GM19240 (cell line): ENCODE results near the gene AATK.

ENCODE experiments used
- DNase-seq: peaks from one replicate; pipeline ENCODE4 v3.0.0; 2011; ENCODE audit warnings: low spot score; ENCODE audit not compliant: insufficient read length

The AATK gene

GRCh38 chr17:81195941-81196495, 30.0 kb upstream of the AATK start:
- no peak for DNase-seq

- DNase-seq, result no peak
These were observed 29.2 kb upstream of the AATK start for GRCh38 chr17:81194941-81195901.

DNA sequence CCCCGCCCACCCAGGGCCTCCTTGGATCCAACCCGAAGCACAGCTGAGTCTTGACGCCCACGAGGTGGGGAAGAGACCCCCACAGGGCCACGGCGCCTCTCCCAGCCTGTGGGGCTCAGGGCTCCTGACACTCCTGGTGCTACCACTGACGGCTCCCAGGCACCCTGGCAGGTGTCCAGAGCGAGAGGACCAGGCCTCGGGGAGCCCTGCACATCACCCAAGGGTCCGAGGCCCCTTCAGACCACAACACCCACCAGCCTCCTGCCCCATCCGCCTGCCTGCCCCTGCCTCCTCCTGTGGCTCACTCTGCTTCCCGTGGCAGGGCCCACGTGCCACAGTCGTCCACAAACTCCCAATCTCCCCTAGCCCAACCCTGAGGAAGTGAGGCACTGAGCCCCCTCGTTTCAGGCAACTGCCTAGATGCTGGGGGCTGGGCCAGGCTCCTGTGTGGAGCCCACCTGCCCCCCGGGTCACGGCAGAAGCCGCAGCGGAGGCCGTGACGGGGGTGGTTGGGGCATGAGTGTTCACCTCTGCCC, 28.3 kb upstream of the AATK start:
- DNase-seq, result no peak

- DNase-seq, result no peak
These were observed 27.6 kb upstream of the AATK start for GRCh38 chr17:81193470-81194224.

DNA sequence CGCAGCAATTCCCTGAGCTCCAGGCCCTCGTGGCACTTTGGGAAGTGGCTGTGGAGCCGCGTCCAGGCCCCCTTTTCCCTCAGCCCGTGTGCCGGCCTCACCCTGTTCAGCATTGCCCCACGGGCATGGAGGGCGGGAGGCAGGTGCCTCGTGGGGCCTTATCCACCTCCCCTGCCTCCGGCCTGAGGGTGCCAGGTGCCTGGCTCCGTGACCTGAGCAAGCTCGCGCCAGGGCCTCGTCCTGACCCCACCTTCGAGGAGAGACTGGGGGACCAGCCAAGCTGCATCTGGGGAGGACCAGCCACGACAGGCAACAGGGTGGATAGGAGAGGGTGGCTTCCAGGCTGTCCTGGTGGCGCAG, 27.0 kb upstream of the AATK start:
- DNase-seq, result no peak

GRCh38 chr17:81192386-81193050, 26.5 kb upstream of the AATK start:
- no peak for DNase-seq

DNA sequence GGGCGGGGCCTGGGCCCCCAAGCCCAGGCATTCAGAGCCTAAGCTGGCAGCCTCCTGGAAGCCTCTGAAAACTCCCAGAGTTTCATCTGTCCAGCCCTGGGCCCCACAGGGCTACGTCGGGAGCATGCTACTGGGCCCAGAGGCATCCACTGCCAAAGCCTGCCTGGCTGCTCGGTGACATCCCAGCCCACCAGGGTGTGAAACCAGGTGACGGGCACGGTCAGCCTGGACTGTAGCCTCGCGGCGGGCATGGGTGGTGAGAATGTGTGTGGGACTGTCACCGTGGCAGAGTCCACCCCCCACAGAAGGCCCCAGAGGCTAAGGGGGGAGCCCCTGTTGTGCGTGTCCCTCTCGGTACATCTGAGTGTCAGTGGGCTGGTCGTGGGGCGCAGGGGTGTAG, 25.6 kb upstream of the AATK start:
- no peak for DNase-seq

GRCh38 chr17:81191116-81191515, 25.1 kb upstream of the AATK start:
- no peak for DNase-seq

- no peak for DNase-seq
These were observed 24.6 kb upstream of the AATK start for GRCh38 chr17:81190591-81190990.

DNA sequence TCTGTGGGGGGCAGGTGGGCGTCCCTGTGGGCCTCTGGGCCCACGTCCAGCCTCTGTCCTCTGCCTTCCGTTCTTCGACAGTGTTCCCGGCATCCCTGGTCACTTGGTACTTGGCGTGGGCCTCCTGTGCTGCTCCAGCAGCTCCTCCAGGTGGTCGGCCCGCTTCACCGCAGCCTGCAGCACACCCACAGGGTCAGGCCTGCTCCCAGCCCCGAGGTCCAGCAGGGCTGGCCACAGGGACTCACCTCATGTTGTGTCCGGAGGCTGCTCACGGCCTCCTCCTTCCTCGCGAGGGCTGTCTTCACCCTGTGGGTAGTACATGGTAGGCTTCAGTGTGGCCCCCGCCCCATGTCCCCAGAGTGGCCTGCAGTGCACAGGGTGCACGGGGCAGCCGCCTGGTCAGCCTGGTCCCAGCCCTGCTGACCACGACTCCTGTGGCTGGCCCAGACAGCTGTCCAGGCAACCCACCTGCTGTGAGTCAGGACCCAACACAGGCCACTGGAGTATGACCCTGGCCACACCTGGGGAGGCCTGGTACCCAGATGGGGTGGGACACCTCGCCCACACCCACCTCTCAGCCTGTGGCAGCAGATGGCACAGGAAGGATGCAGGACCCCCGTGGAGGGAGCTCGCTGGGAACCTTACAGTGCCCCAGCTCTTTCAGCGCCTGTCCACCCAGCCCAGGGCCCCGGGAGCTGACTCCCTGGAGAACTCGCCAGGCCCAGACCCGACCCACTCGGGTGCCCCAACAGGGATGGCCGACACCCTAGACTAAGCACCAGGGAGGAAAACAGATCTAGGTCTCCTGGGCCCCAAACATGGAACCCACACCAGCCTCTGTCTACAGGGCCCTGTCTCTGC, 23.9 kb upstream of the AATK start:
- no peak for DNase-seq

GRCh38 chr17:81189016-81189415, 23.0 kb upstream of the AATK start:
- DNase-seq, result no peak

GRCh38 chr17:81188491-81188840, 22.4 kb upstream of the AATK start:
- DNase-seq, result no peak

DNA sequence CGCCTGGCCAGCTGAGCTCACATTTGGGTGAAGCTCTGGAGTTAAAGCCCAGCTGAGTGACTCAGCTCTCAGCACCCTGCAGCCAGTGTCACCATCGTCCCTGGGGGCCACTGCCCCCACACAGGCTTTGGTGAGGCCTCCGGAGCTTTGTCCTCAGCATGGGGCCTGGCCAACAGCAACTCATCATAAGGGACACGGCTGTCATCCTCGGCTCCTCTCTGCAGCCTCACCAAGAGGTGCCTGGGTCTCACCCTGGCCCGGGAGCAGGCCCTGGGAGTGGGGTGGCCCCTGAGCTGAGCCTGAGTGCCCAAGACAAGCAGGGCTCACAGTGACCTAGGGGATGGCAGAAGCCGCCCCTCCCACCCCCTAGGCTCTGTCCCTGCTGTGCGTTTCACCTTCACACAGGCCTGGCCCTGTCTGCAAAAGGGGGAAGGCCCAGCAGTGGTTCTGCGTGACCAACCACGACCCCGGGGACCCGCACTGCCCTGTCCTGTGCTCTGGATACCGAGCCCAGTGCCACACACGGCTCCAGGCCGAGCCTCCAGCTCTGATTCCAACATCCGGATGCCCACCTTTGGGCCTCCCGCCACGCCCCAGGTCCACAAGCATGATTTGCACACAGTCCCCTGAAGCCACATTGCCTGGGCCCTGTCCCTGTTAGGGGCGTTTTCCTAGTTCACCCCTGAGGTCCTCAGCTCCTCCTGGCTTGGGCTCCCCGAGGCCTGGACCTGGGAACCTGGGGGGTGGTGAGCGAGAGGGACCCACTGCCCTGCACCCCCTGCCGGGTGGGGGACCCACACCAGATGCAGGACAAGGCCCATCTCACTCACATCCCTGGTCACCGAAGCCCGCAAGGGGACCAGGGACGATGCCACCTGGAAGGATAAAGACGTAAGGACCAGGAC, 21.8 kb upstream of the AATK start:
- DNase-seq, result no peak

GRCh38 chr17:81187120-81187519, 21.1 kb upstream of the AATK start:
- no peak for DNase-seq

GRCh38 chr17:81186203-81186602, 20.2 kb upstream of the AATK start:
- DNase-seq, result no peak

- no peak for DNase-seq
These were observed 18.5 kb upstream of the AATK start for GRCh38 chr17:81184555-81184954.

DNA sequence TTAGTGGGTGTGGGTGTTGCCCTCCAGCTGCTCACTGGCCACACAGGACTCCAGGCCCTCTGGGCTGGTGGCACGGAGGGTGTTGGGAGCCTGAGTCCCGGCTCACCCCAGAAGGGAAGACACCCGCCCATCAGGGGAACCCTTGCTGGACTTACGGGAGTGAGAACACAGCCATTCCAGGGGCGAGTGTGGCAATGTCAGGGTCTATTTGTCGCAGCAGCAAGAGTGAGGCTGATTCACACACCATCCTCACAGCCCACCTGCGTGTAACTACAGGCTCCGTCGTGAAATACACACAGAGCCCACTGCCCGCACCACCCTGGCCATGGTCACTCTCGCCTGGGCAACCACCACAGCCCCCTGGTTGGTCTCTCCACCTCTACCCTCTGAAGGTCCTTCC, 17.8 kb upstream of the AATK start:
- DNase-seq, result no peak

DNA sequence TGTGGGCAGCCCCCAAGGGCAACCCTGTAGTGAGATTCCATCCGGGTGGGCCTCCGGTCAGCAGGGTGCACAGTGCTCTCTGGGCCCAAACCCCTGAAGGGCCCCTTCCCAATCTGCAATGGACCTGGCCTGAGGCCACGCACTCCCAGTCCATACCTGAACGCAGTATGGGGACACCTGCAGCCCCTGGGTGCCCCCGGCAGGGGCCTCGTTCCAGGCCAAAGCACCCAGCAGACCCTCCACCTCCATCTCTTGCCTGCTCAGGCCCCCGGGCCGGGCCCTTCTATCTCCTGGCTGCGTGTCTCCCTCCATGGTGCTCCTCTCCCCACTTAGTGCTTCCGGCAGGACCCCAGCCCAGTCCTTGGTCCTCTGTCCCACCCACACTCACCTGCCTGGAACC, 17.3 kb upstream of the AATK start:
- DNase-seq, result no peak

DNA sequence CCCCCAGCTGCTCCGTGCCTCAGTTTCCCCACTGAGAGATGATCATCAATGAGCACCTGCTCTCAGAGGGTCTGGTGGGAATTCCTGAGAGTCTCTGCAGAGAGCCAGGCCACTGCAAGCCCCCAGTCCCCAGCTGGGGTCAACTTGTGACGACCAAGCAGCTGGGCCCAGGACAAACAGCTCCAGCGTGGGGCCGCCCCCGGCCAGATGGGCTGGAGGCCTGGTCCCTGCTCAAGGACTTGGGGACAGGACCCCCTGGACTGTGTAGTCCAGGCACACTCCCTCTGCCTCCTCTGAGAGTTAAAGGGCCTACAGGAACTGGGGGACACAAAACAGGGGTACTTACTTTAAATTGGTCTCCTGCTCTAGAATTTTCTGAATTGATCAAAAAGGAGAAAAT, 16.6 kb upstream of the AATK start:
- no peak for DNase-seq

GRCh38 chr17:81181811-81182185, 15.8 kb upstream of the AATK start:
- DNase-seq, result no peak
